Measurements from ENCODE around the gene RPL7A.
"Not testable (repeated sequence)": the region's sequence is repeated elsewhere in the genome, so short reads cannot be mapped to it uniquely, and the experiment has no call there.

The RPL7A gene

DNA sequence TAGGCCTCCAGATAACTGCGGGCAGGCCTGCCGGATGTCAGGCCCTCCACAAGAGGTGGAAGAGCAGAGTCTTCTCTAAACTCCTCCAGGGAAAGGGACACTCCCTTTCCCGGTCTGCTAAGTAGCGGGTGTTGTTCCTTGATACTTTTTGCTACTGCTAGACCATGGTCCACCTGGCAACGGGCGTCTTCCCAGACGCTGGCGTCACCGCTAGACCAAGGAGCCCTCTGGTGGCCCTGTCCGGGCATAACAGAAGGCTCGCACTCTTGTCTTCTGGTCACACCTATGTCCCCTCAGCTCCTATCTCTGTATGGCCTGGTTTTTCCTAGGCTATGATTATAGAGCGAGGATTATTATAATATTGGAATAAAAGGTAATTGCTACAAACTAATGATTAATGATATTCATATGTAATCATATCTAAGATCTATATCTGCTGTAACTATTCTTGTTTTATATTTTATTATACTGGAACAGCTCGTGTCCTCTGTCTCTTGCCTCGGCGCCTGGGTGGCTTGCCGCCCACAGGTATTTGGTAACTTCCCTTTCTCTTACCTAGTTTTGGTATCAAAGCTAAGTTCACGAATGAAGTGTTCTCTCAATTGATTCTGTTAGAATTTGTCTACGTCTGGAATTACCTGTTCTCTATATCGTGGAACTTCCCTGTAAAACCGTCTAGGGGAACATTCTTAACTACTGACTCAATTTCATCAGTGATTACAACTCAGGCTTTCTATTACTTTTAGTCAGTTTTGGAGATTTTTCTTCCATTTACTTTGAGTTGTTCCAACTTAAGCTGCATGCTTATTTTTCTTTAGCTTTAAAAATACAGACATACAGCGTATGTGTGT, 18.5 kb upstream of the RPL7A start:
- peak in 1 of 2 experiments; percentile 46 for DNase-seq

DNA sequence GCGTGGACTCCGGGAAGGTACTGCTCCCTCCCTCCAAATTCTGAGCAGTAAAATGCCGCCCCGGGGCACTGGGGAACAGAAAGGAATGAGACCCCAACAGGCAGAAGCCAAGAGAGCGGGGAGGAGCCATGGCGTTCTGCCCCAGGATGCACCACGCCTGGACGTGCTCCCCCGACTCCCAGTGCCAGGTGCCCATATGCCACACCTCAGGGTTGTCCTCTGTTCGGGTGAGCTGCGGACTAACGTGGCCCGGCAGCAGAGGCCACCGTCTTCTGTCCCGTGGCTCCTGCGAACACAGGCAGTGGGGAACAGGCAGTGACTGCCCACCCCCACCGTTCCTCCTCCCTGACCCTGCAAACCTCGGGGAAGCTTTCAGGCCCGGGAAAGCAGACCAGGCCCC, 16.8 kb upstream of the RPL7A start:
- DNase-seq = no peak

DNA sequence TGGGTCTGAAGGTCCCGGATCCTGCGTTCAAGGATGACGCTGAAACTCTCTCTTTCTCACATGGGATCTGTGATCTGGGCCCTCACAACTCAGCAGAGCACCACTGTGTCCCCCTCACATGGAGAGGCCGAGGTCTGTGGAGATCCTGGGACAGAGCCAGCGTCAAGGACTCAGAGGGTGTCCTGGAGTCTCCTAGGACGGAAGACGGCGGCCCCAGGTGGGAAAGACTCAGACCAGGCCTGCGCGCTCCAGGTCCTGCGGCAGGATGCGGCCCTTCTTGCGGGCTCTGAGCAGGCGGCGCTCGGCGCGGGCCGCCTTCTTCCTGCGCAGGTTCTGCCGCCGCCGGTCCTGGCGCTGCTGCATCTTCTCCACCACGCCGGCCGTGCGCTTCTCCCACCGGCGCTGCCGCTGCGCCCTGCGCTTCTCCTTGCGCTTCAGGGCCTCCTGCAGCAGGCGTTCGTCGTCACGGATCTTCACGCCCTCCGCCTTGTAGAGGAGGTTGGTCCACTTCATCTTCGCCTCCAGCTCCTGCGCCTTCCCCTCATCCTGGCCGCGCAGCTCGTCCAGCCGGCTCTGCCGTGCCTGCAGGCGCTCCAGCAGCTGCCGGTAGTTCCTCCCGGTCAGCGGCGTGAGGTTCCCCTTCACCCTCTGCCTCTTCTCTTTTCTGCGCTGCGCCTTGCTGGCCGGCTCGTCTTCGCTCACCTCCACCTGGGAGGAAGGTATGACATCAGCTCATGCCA, 16.2 kb upstream of the RPL7A start:
- DNase-seq = no peak

DNA sequence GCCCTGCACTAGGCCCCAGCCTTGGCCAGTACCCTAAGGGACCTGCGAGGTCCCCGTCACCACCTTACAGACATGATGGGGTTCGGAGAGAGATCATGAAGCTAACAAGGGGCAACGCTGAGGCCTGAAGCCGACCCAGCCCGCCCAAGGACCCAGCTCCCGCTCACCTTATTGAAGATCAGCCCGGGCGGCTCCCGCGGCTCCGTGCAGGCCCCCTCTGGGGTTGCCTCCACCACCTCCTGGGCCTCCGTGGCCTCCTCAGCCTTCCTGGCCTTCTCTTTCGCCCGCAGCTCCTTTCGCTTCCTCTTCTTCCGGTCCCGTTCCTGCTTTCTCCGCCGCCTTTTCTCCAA, 15.7 kb upstream of the RPL7A start:
- no peak for DNase-seq

DNA sequence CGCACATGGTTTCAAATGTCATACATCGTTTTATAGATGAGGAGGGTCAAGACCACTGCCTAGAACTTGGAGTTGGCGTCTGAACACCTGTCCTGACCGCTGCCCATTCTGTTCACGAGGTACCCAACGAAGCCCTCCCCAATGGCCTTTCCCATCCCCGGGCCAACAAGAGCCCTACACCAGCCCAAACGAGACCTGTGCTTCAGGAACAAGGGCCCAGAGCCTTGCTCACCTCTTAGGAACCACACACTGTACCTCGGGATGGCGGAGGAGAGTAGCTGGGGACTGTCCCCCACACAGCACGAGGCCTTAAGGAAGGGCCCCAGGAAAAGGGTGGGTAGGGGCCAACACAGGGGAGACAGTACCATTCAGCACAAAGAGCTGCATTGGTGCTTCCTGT, 15.0 kb upstream of the RPL7A start:
- no peak for DNase-seq

DNA sequence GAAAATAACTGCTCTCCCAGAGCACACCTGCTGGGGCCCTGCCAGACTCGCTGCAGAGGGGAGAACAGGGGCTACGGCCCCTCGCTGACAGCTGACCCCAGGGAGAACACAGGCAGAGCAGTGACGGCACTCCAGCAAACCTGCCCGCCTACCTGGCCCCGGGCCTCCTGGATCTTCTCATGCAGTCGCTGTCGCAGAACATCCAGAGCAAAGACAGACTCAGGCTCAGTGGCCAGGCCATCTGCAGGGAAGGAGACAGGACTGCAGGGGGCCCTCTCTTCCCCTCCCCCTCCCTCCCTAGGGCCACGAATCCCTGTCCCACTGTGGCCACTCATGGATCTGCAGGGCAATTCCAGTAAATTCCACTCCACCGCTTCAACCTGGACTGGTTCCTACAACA, 14.5 kb upstream of the RPL7A start:
- no peak for DNase-seq

DNA sequence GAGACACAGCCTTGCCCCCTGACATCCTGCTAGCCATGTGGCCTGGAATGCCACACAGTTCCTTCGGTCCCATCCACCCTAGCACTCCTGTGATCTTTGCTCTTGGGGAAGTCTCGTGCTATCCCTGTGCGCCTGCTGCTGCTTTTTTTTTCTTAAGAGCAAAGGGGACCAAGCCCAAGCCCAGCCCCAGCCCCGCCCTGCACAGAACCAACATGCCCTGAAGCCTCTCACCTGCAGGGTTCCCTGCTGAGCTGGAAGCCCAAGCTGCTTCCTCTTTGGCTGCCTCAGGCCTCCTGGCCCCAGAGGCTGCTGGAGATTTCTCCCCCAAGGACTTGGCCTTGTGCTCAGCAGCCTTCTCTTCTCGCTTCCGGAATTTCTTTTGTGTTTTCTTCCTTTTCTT, 13.9 kb upstream of the RPL7A start:
- no peak for DNase-seq

DNA sequence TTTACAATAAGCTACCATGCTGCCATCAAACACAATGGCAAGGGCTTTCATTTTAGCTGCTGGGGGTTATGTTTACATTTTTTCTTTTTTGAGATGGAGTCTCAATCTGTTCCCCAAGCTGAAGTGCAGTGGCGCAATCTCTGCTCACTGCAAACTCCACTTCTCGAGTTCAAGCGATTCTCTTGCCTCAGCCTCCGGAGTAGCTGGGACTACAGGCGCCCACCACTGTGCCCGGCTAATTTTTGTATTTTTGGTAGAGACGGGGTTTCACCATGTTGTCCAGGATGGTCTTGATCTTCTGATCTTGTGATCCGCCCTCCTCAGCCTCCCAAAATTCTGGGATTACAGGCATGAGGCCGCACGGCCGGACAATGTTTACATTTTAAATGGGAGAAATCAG, 13.1 kb upstream of the RPL7A start:
- not testable (repeated sequence) for DNase-seq

DNA sequence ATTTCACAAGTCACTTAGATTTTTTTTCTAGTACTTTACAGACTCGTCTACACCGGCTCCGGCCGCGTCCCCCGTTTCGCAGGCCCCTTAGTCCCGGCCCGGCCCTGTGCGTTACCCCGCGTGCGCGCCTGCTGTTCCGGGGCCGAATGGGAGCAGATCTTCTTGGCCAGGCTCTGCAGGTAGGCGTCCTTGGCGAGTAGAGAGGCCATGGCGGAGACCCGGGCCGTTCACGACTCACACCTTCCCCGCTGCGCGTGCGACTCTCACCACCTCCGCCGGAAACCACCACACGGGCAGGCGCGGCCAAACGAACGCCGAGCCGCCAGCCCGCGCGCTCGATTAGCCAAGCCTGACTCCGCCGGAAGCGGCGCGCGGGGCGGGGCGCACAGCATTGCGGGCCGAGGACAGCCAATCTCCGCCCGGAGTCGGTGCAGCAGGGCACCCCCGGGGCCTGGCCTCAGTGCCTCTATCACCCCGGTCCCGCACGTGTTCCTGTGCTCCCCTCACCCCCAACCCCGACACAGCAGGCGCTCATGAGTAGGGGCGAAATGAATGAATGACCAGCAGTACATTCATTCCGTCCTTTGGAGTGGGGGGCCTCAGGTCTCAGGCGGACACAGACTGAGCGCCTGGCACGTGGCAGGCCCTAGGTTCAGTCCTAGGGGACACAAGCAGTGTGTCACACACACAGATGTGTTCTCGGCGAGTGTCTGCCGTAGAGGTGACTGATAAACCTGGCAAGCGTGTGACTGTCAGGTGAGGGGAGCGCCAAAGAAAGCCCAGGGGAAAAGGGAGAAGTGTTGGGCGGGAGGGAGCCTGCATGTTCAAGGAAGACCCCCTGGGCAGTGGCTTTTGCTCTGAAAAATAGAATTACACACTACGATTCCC, 11.8 kb upstream of the RPL7A start, which contains the start of gene SURF6:
Gene SURF6 (minus strand): TSS at position 265 of the 888 bp plus-strand sequence. CDS start 56 bp downstream, at position 209.
- DNase-seq = peak; percentile 80 to 90

DNA sequence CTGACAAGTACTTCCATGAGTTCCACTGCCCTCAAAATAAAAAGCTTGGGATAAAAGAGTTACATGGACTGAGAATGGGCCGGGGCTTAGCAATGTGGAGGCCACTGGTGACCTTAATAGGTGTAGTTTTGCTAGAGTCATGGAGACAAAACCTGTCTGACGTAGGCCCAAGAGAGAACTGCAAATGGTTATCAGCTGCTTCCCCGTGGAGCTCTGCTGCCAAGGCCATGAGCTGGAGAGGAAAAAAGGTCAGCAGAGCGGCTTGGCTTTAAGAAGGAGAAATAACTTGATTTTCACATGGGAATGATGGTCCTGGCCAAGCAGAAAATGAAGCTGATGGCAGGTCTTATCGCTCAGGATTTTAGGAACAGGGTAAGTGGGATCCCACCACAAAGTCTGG, 8.4 kb upstream of the RPL7A start:
- DNase-seq = no peak

DNA sequence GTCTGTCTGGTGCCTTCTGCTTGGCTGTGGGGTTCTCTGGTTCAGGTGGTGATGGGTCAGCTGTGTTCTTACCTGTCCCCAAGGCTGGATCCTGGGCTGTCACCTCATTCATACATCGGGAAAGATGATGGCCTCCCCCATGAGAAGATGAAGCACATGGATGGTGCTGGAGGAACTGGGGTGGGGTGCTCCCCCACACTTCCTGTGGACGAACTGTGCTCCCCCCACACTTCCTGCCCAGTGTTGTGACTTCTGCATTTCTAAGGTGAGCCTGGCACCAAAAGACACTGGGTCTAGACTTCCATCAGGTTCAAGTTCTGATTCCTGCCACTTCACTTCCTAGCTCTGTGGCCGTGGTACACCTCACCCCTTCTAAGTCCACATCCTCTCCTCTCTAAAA, 7.8 kb upstream of the RPL7A start:
- no peak for DNase-seq

DNA sequence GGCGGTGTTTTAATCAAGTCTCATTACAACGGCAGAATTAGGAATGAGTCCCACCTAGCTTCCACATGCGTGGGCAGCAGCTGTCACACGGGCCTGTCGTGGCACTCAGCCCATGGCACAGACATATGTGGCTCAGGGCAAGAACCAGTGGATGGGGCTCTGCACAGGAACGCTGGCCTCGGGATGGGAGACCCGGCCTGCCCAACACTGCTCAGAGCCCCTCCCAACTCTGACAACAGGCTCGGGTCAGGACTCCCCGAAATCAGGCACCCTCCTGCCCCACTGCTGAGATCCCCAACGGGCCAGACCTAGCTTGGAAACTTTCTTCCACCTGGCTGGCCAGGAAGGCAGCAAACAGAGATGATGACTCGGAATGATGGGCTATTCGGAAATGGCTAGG, 7.1 kb upstream of the RPL7A start:
- DNase-seq = no peak

DNA sequence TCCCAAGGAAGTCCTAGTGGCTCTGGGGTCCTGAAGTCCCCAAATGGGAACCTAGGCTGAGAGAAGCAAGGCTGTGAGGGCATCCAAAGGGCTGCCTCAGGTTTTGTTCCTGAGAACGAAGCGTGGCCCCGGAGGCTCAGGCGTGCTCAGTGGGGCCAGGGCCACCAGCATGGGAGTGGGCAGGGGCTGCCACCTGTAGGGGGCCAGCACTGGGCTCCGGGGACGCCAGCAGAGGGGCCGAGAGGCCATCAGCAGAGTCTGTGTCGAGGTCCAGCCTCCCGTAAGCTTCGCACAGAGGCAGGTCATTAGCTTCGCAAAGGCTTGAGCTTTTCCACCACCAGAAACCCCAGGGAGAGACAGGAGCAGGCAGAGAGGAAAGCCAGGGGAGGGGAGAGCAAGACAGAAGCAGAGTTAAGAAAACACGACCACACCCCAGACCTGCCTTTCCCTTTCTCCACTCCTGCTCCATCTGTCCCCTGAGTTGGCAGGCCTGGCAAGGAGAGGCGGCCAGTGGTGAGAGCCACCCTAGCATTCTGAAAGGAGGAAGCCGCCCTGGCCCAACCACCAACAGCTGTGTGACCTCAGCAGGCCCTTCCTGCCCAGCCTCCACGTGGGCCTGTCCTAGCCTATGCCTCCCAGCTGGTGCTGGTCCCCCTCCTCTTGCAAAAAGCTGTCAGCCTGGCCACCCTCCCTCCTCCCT, 6.5 kb upstream of the RPL7A start:
- DNase-seq = no peak

DNA sequence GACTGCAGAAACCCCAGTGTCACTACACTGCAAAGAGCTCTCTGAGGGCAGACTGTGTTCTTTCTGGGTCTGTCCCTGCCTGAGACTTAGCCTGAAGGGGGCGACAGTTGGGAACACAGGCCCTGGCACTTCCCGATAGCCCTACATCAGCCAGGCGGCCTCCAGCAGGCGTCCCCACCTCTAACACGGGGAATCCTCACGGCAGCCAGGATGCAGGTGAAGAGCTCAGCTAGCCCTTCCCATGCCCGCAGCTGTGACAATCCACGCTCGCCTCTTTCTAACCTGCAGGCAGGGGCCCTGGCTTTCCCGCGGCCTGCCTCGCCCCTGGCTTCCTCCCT, 6.0 kb upstream of the RPL7A start:
- no peak for DNase-seq

DNA sequence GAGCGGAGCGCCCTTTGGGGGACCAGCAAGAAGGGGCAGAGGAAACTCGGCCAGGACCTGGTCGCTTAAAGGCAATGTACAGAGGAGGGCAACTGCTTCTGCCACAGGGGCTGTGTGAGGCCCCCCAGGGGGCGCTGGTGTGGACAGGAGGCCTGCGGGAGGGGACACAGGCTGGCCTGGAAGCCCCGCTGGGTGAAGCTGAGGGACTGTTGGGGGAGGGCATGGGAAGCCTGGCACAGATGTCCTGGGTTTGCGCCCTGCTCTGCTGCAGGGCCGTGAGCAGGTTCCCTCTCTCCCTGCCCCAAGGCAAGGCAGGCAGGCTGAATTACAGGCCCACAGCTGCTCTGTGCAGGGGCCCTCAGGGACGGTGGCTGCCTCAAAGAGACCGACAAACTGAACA, 5.4 kb upstream of the RPL7A start:
- DNase-seq = no peak

DNA sequence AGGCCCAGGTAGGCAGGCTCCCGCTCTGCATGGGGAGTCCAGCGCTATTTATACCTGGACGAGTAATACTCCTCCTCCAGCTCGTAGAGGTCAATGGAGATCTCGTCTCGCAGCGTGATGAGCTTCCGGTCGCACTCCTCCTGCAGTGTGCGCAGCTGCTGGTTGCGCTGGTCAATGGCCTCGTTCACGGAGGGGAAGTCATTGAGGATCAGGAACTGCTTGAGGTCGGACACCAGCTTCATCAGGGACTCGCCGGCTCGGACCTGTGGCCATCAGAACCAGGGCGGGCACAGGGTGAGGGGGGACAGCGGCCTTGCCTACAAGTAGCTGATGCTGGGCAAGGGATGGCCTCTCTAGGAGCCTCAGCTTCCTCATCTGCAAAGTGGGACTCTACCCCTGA, 3.9 kb upstream of the RPL7A start:
- DNase-seq = no peak

DNA sequence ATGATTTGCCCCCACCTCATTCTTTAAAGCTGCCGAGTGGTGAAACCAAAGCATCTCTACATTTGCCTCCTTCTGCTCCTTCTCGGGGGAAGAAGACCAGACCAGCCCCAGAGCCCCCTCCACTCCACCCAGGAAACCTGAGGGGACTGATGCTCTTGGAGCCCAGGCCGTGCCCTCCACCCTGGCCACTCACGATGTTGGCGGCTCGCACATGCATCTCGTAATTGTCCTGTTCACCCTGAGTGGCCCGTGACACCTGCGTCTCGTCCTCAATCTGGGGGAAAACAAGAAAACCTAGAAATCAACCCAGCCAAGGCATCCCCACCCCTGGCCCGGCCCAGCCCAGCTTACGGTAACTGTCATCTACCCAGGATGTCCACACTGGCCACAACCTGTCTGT, 3.0 kb upstream of the RPL7A start:
- DNase-seq = no peak

DNA sequence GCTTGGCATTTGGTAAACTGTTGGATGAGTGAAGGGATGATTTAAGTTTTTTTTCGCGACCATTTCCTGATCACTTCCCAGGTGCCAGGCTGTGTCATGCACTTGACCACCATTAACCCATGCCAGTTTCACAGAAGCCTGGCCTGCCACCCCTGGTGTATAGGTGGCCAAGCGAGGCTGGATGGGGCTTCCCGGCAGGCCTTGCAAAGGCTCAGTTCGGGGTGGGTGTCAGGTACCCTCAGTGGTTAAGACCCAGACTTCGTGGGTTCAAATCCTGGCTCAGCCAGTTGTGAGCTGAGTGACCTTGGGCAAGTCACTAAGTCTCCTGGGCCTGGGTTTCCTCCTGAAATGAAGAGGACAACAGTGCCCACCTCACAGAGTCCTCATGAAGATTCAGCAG, 2.4 kb upstream of the RPL7A start:
- no peak for DNase-seq

DNA sequence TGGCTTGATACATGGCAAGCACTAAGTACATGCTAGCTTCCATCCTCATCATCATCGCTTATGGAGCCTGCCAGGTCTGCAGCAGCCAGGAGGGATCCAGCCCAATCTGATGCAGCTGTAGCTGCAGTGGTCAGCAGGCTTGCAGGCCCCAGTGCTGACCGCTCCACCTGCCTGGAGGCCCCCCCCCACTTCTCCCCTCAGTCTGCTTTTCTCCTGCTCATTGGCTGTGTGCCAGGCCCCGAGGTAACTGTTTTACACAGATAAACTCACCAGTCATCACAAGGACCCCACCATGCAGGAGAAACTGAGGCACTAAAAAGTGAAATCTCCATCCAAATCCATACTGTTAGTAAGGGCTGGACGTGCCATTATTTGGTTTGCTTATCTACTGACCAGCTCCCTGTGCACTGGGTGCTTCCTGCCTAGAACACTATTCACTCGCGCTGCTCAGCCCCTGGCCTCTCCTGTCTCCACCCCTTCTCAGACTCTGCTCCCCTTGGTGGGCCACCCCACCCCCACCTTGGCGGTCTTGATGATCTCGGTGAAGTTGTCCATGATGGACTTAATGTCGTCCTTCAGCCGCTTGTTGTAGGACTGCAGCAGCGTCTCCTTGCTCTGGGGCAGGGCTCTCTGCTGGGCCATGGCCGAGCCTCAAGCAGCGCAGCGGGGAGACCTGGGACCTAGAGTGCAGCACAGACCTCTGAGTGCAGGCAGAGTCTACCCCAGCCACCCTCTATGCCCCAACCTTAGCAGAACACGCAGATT, 1.8 kb upstream of the RPL7A start:
- no peak for DNase-seq

DNA sequence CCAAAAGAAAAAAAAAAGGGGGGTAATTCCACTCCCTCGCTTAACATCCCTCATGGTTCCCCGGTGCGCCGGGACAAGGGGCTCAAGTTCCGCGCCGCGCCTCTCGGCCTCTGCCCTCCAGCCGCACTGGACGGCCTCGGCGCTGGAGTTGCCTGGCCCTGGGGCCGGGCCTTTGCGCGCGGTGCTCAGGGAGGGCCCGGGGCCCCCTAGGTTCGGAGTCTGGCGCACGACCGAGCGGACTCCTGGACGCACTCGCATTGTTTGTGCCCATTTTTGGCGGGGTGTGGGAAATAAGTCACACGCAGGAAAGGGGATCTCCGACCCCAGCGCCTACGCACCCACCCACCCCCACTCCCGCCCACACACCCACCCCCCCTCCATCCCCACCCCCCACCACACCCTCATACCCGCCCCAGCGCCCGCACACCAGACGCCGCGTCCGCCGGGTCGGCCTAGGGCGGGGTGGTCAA, 468 bp upstream of the RPL7A start:
- DNase-seq = peak in 1 of 2 experiments; percentile 45

DNA sequence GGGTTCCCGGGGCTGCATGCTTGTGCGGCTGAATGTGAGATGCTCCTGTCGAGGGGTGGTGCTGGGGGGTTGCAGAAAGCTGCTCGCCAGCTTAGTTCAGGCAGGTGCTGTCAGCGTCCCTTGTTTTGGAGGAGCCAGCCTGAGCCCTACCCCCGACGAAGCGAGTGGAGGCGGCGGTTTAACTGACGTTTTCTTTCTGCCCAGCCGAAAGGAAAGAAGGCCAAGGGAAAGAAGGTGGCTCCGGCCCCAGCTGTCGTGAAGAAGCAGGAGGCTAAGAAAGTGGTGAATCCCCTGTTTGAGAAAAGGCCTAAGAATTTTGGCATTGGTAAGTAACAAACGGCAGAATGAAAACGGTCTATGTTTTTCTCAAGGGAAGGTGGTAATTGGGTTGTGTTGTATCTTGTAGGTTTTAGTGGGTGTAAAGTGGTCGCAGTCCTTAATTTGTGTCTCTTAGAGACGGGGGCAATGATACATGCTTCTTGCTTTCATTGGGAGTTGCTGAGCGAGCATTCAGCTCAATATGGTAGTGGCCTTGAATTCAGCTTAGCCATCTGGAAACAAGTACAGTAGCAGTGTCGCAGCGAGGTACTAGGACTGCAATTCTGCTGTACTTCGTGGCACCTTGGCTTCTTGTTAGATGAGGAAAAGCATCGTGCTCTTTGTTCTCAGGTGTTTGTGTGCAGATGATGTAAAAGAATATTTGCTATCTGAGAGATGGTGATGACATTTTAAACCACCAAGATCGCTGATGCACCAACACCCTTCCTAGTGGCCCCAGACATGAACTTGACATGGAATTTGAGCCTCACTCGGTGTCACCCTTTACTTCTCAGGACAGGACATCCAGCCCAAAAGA, 928 bp downstream of the RPL7A start:
- no peak for DNase-seq

Measured in SW 1271 (cell line).